Measurements from ENCODE around the gene DUSP10.
A peak's percentile ranks its signal among the peaks of the same experiment; 100 is the strongest.

The DUSP10 gene

GRCh38 chr1:221700536-221700935 lies 41.4 kb downstream of the DUSP10 start:
- no peak overlapping the region for H3K4me3 ChIP-seq (ENCODE audit: low read length)
- DNase-seq (ENCODE audit: low read depth) = no peak
- TF ChIP-seq CTCF (conservative IDR thresholded peaks at IDR 0.05; ENCODE audit: low read length) = no peak

GRCh38 chr1:221699978-221700519 lies 41.8 kb downstream of the DUSP10 start:
- H3K4me3 ChIP-seq (ENCODE audit: low read length) = no peak overlapping the region
- DNase-seq (ENCODE audit: low read depth) = no peak
- no peak for TF ChIP-seq CTCF (conservative IDR thresholded peaks at IDR 0.05; ENCODE audit: low read length)

GRCh38 chr1:221699577-221699976 lies 42.3 kb downstream of the DUSP10 start:
- DNase-seq (ENCODE audit: low read depth) = peak; percentile 84
- no peak for TF ChIP-seq CTCF (conservative IDR thresholded peaks at IDR 0.05; ENCODE audit: low read length)
- H3K4me3 ChIP-seq (ENCODE audit: low read length) = no peak overlapping the region

- peak; percentile 36 for DNase-seq (ENCODE audit: low read depth)
- TF ChIP-seq CTCF (conservative IDR thresholded peaks at IDR 0.05; ENCODE audit: low read length) = no peak
These were observed 43.1 kb downstream of the DUSP10 start for GRCh38 chr1:221698579-221699349.

GRCh38 chr1:221697923-221698425 lies 43.9 kb downstream of the DUSP10 start:
- DNase-seq (ENCODE audit: low read depth) = peak; percentile 82
- no peak overlapping the region for H3K4me3 ChIP-seq (ENCODE audit: low read length)
- TF ChIP-seq CTCF (conservative IDR thresholded peaks at IDR 0.05; ENCODE audit: low read length) = no peak

More at GRCh38 chr1:221698579-221699349, 43.1 kb downstream of the DUSP10 start:
- no peak overlapping the region for H3K4me3 ChIP-seq (ENCODE audit: low read length)

GRCh38 chr1:221696718-221697461 lies 45.0 kb downstream of the DUSP10 start:
- no peak overlapping the region for H3K4me3 ChIP-seq (ENCODE audit: low read length)
- DNase-seq (ENCODE audit: low read depth) = no peak
- no peak for TF ChIP-seq CTCF (conservative IDR thresholded peaks at IDR 0.05; ENCODE audit: low read length)
